Epithelial cell of umbilical artery (primary cell): ENCODE data around the gene BCL2L13. TPM values are rescaled to one million over a fixed set of nuclear protein-coding genes. Genes with fewer than 3 reads are reported as not detected.

ENCODE experiments used
- total RNA-seq: library from RNA; depleted of rRNA; stranded (reverse); fragments of >200 nt; gene quantifications from 2 replicates; pipeline ENCODE4 v1.2.3, GENCODE V29; 2014

BCL2L13 gene, protein sequence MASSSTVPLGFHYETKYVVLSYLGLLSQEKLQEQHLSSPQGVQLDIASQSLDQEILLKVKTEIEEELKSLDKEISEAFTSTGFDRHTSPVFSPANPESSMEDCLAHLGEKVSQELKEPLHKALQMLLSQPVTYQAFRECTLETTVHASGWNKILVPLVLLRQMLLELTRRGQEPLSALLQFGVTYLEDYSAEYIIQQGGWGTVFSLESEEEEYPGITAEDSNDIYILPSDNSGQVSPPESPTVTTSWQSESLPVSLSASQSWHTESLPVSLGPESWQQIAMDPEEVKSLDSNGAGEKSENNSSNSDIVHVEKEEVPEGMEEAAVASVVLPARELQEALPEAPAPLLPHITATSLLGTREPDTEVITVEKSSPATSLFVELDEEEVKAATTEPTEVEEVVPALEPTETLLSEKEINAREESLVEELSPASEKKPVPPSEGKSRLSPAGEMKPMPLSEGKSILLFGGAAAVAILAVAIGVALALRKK
- total RNA-seq: 50.3 and 54.7 TPM in 2 replicates

DNA sequence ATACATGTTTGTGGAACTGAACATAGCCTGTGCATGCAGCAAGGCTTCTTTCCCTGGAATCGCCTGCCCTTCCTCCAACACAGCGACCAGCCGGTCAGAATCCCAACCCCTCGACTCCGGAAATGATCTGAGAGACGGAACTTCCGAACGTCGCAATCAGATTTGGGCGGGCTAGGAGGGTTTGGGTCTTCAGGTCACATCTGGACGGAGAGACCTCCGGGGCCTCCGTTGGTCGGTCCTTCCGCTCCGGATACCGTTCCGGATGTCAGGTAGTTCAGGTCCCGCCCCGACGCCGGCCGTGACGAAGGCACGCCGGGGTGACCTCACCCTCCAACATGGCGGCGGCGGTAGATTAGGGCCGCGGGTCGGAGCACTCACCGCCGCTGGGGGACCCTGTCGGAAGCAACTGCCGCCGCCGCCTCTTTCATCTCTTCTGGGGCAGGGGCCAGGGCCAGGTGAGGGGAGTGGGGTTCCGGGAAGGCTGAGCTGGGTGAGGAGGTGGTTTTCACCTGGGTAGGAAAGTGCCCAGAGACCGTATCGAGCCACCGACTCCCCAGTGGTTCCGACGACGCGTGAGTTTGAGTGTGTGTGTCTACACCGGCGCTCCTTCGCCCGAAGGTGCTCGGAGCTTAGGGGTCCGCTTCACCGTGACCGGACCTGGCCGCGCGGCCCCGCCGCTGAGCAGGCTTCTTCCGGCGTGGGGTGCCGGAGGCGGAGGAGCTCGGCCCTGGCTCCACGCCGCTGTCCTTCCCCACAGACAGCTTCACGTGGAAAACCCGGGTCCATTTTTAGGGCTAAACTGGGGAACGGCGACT lies at the start of gene BCL2L13:
TSS of gene BCL2L13 (plus strand) at position 326 of the 815 bp plus-strand sequence. CDS start 16,955 bp downstream, outside the sequence.

GRCh38 chr22:17628406-17629172 lies 10.0 kb upstream of the BCL2L13 start, which contains the start of gene ATP6V1E1:
Gene ATP6V1E1 (minus strand): TSS chr22:17628749. CDS start chr22:17628635, 114 bp downstream.

DNA sequence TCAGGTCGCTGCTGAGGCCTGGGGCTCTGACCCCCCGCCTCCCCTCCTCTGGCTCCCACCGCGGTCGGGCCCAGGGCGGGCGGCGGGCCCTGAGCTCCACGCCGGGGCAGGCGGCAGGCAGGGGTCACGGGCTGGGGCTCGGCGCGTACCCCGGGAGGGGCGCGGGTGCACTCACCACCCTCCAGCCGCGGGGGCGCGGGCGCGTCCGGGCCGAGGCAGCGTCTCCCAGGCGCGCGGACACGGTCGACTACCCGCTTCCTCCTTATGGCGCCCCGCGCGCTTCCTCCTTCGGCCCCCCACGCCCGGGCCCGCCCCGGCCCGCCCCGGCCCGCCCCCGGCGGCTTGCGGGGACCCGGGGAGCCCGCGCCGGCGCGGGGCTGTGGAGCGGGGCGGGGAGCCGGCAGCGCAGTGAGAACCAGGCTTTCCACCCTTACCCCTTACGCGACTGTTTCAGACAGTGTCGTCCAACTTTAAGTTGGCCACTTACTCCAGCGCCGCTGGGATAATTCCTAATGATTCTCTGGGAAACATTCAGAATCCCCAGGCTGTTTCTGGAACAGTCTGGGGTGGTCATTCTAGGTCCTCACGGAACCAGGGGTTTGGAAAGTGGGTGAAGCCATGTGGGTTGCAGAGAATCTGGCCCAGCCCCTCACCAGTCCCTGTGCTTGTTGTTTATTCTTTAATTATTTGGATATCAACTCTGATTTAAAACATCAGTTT lies 135.8 kb downstream of the BCL2L13 start, which contains the start of gene BID:
TSS of gene BID (minus strand) at position 264 of the 720 bp plus-strand sequence. CDS start 24,353 bp downstream, outside the sequence.

Other genes starting within 250 kb of the BCL2L13 start
- gene SLC25A18, start 75.3 kb upstream of the BCL2L13 start, total RNA-seq: not detected in 2 replicates
- gene ATP6V1E1, start 10.0 kb upstream of the BCL2L13 start, total RNA-seq: 110 and 133 TPM in 2 replicates
- gene BID, start 135.7 kb downstream of the BCL2L13 start, total RNA-seq: 32.2 and 53.6 TPM in 2 replicates